Pancreas (tissue), 10 donors: ENCODE measurements around the gene MT1H. TPM values are rescaled to one million over a fixed set of nuclear protein-coding genes. Genes with fewer than 3 reads are reported as not detected.

Experiments used
- ATAC-seq, 4 donors: fragments of 200-7000 bp; cut with Tn5 transposase; one replicate each; pipeline versions ENCODE4 v1.8.0 to v1.9.1; 2020; ENCODE audit warnings: mild to moderate bottlenecking in 4 of 4, moderate library complexity in 4 of 4
- DNase-seq, 6 donors: peaks; one replicate each; pipeline ENCODE4 v3.0.0-alpha.2; 2020
- FAIRE-seq: peaks from 2 replicates; lab custom pipeline; 2012; peaks lifted over from hg19 to GRCh38; lab: Jason Lieb, UNC
- H3K27ac ChIP-seq, 4 donors: fragments of 200-600 bp; sonication (generic); 1 replicate in 3 of 4; 2 replicates in 1 of 4; pipeline versions ENCODE4 v1.5.0 to v1.8.0; 2020
- H3K27me3 ChIP-seq, 4 donors: fragments of 200-600 bp; one replicate each; pipeline ENCODE4 v1.8.0; 2021
- H3K36me3 ChIP-seq, 3 donors: fragments of 200-600 bp; sonication (generic) in 1 of 3; one replicate each; pipeline versions ENCODE4 v1.5.0 to v1.8.0; 2020 to 2021
- H3K4me1 ChIP-seq, 3 donors: fragments of 200-600 bp; one replicate each; pipeline ENCODE4 v1.8.0; 2021
- H3K4me3 ChIP-seq, 4 donors: fragments of 200-600 bp; sonication (generic) in 2 of 4; one replicate each; pipeline versions ENCODE4 v1.5.0 to v1.8.0; 2020 to 2021
- H3K9me3 ChIP-seq, 4 donors: fragments of 200-600 bp; one replicate each; pipeline ENCODE4 v1.8.0; 2021
- WGBS, 2 donors: extraction: QIAGEN DNeasy Blood & Tissue Kit; methylation state at CpG; one replicate each; pipeline ENCODE4 v1.1.7; 2013; 5-methylcytosine and 5-hydroxymethylcytosine counted together
- intact Hi-C, 3 donors: fragments of 100-400 bp; cut with DNase I; formaldehyde crosslinking; loops; one replicate each; pipeline versions ENCODE4 v1.11.1 to v1.14.2; 2022
- polyA plus RNA-seq, 2 donors: library from polyadenylated mRNA; stranded (reverse); fragments of 200-250 nt; gene quantifications; one replicate each; pipeline ENCODE4 v1.2.3, GENCODE V29; 2013
- total RNA-seq, 6 donors: library from RNA; stranded (reverse); fragmentation: NEBNext Ultra II Directional in 4 of 6; extraction: Animal tissue kit (Norgen Biotek cat#: 25700) in 4 of 6; gene quantifications; one replicate each; pipeline versions ENCODE4 v1.2.1 to v1.2.4, GENCODE V29; 2021 to 2023
- TF ChIP-seq, protein P1 (sequence below), 4 donors: fragments of 200-600 bp; sonication (generic) in 3 of 4; IDR thresholded peaks; one replicate each; pipeline versions ENCODE4 v1.5.0 to v1.8.0; 2021; ENCODE audit warnings: antibody characterized with exemption in 4 of 4
- donor health status: healthy with polysubstance abuse.
- donor health status: DM: no; HTN: no; CAD: no; lungs with moderate emphysema.
- donor health status: DM: no; HTN: no; CAD: no.
- donor health status: control.
- donor health status: control.
- donor health status: Bipolar disorder and iron deficiency.
- donor health status: DM: yes; HTN: yes; CAD: no.
- donor health status: DM: no; HTN: no; CAD: no.
- donor health status: DM: no; HTN: no; CAD: no.
- donor health status: DM: yes; HTN: yes; CAD: no.

Gene MT1H
- total and polyA plus RNA-seq, 8 donors, result 8.3 to 106 (median 21.1) TPM

DNA sequence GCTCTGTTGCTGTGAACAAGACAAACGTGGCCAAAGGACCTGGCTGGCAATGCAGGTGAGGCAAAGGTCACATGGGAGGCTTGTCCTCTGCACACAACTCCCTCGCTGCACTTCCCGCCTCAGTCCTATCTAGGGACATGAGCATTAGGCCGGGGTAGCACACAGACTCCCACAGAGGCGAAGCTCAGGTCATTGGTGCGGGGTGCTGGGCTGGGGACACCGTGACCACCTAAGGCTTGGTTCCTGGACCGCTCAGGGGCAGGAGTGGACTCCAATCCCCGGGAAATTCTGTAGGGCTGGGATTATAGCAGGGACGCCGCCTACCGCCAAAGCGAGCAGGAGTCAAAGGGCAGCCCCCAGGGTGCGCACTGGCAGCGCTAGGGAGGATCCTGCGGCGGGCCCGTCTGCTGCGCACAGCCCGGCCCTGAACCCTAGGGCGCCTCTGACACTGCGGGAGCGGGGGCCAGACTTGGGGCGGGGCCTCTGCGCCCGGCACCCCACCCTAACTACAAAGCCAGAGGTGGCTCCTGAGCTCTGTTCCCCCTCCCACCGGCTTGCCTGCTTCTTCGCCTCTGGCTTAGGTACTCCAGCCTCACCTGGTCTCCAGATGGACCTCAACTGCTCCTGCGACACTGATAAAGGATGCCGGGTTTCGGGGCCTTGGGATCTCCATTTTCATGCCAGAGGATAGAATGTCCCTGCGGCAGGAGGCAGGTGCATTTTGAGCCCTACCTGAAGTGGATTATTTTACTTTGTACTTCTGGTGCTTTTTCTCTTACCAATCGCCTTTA is 21.8 kb upstream of the MT1H start:
- H3K36me3 ChIP-seq, result no peaks in the 10 kb centered on the region
- no peaks in the 10 kb centered on the region for H3K9me3 ChIP-seq
- no peak overlapping the region for H3K4me3 ChIP-seq
- H3K27ac ChIP-seq, result no peak overlapping the region
- no peak for ATAC-seq
- TF ChIP-seq, protein P1, sequence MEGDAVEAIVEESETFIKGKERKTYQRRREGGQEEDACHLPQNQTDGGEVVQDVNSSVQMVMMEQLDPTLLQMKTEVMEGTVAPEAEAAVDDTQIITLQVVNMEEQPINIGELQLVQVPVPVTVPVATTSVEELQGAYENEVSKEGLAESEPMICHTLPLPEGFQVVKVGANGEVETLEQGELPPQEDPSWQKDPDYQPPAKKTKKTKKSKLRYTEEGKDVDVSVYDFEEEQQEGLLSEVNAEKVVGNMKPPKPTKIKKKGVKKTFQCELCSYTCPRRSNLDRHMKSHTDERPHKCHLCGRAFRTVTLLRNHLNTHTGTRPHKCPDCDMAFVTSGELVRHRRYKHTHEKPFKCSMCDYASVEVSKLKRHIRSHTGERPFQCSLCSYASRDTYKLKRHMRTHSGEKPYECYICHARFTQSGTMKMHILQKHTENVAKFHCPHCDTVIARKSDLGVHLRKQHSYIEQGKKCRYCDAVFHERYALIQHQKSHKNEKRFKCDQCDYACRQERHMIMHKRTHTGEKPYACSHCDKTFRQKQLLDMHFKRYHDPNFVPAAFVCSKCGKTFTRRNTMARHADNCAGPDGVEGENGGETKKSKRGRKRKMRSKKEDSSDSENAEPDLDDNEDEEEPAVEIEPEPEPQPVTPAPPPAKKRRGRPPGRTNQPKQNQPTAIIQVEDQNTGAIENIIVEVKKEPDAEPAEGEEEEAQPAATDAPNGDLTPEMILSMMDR (IDR thresholded peaks at IDR 0.05), result no peak
- no peak for DNase-seq
- 64 to 69% methylated on average over 33 of the region's 33 CpGs for WGBS, 2 donors
- intact Hi-C loops, result no loop called here
- H3K27me3 ChIP-seq, result no peaks in the 10 kb centered on the region
- peaks cover 0 to 7% (median 5%) of the 10 kb centered on the region in 3 donors for H3K4me1 ChIP-seq
- no peak for FAIRE-seq

DNA sequence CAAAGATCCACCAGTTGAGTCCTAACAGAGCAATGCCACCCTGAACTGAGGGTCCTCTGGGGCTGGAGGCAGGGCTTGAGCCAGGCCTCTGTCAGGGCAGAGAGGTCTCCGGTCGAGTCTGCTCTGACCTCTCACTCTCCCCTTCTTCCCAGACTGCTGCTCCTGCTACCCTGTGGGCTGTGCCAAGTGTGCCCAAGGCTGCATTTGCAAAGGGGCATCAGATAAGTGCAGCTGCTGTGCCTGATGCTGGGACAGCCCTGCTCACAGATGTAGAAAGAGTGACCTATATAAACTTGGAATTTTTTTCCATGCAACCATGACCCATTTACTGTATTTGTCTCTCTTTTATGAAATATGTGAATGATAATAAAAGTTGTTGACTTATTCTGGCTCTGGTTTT is 20.3 kb upstream of the MT1H start:
- Histone ChIP-seq H3K4me3 (no peak overlapping the region), H3K9me3 (no peaks in the 10 kb centered on the region), H3K4me1 (no peaks in the 10 kb centered on the region), H3K36me3 (no peaks in the 10 kb centered on the region), H3K27ac (no peak overlapping the region), H3K27me3 (no peaks in the 10 kb centered on the region)
- TF ChIP-seq, protein P1 (IDR thresholded peaks at IDR 0.05), result no peak
- intact Hi-C loops, result no loop called here
- ATAC-seq (no peak), DNase-seq (no peak), FAIRE-seq (no peak)
- 93 to 100% methylated on average over 2 of the region's 2 CpGs for WGBS, 2 donors

DNA sequence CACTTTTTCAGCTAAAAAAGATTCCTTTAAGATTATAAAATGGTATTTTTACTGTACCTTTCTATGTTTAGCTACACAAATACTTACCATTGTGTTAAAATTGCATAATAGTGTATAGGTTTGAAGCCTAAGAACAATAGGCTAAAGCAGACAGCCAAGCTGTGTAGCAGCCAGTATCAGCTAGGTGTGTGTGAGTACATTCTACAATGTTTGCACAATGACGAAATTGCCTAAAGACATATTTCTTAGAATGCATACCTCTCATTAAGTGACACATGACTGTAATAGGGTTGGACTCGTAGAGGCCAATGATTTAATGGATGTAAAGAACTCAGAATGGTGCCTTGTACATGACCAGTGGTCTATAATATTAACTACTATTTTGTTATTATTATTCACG is 19.8 kb upstream of the MT1H start:
- H3K27me3 ChIP-seq, result no peaks in the 10 kb centered on the region
- DNase-seq, result no peak
- no peak for FAIRE-seq
- intact Hi-C loops, result no loop called here
- no peak overlapping the region for H3K27ac ChIP-seq
- H3K9me3 ChIP-seq, result no peaks in the 10 kb centered on the region
- ATAC-seq, result no peak
- no peaks in the 10 kb centered on the region for H3K4me1 ChIP-seq
- H3K36me3 ChIP-seq, result no peaks in the 10 kb centered on the region
- 76 to 80% methylated on average over 3 of the region's 3 CpGs for WGBS, 2 donors
- no peak overlapping the region for H3K4me3 ChIP-seq
- TF ChIP-seq, protein P1 (IDR thresholded peaks at IDR 0.05), result no peak

DNA sequence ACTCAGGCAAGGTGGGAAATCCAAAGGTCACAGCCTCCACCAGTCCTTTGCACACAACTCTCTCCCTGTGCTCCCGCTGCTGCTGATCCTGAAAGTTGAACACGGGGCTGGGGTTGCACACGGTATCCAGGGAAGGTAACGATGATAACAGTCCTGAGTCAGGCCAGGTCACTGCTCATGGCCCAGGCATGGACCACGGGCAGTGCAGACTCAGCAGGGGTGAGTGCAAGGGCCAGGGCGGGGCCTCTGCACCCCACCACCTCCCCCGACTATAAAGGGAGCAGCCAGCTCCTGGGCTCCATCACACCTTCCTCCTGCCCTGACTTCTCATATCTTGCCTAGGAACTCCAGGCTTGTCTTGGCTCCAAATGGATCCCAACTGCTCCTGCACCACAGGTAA is 18.0 kb upstream of the MT1H start, which contains the start of gene MT1B:
MT1B (plus strand) TSS at position 301 of the 400 bp plus-strand sequence; CDS start at position 369, 68 bp downstream.
- intact Hi-C loops, result no loop called here
- no peaks in the 10 kb centered on the region for H3K27me3 ChIP-seq
- TF ChIP-seq, protein P1 (IDR thresholded peaks at IDR 0.05), result no peak
- H3K27ac ChIP-seq, result no peak within 1 kb of the TSS
- no peaks in the 10 kb centered on the region for H3K9me3 ChIP-seq
- DNase-seq, result no peak
- no peaks in the 10 kb centered on the region for H3K36me3 ChIP-seq
- no peak for FAIRE-seq
- no peak within 1 kb of the TSS for H3K4me3 ChIP-seq
- ATAC-seq, result no peak
- 63 to 75% methylated on average over 7 of the region's 7 CpGs for WGBS, 2 donors
- no peaks in the 10 kb centered on the region for H3K4me1 ChIP-seq

DNA sequence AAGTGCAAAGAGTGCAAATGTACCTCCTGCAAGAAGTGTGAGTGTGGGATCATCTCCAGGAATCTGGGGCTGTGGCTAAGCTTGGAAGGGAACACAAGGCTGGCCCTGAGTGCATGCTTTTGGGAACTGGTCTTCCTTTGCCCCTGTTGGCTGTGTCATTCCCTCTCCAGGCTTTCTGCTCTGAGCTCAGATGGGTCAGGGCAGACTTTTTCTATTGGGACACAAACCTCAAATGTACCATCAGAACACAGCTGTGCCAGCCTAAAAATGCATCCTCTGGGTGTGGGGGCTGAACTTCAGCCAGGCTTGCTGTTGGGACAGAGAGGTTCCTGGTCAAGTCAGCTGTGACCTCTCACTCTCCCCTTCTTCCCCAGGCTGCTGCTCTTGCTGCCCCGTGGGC is 17.0 kb upstream of the MT1H start:
- Histone ChIP-seq H3K4me3 (no peak overlapping the region), H3K4me1 (no peaks in the 10 kb centered on the region), H3K27ac (no peak overlapping the region), H3K9me3 (no peaks in the 10 kb centered on the region), H3K36me3 (no peaks in the 10 kb centered on the region), H3K27me3 (no peaks in the 10 kb centered on the region)
- no peak for ATAC-seq
- intact Hi-C loops, result no loop called here
- FAIRE-seq, result no peak
- DNase-seq, result no peak
- TF ChIP-seq, protein P1 (IDR thresholded peaks at IDR 0.05), result no peak
- 27 to 38% methylated on average over 1 of the region's 1 CpG for WGBS, 2 donors
